Gastroesophageal sphincter (tissue), 4 donors: Measurements from ENCODE around the gene OGFR. TPM values are rescaled to one million over a fixed set of nuclear protein-coding genes. Genes with fewer than 3 reads are reported as not detected.
A peak's percentile ranks its signal among the peaks of the same experiment; 100 is the strongest.

Experiments
- ATAC-seq: fragments of 150-250 bp; one replicate; pipeline ENCODE4 v1.9.1; 2016; ENCODE audit warnings: mild to moderate bottlenecking, moderate library complexity
- H3K27ac ChIP-seq, 4 donors: fragments of 200-600 bp; sonication (generic) in 3 of 4; 1 replicate in 3 of 4; 2 replicates in 1 of 4; pipeline ENCODE4 v1.5.1; 2016 to 2019
- H3K27me3 ChIP-seq: fragments of 200-600 bp; sonication (generic); one replicate; pipeline ENCODE4 v1.5.1; 2019
- H3K36me3 ChIP-seq, 2 donors: fragments of 200-600 bp; sonication (generic); one replicate each; pipeline ENCODE4 v1.5.1; 2019; ENCODE audit warnings: control low read depth in 1 of 2
- H3K4me1 ChIP-seq, 3 donors: fragments of 200-600 bp; sonication (generic); 1 replicate in 2 of 3; 2 replicates in 1 of 3; pipeline ENCODE4 v1.5.1; 2016 to 2019; ENCODE audit warnings: control low read depth in 2 of 3
- H3K4me3 ChIP-seq, 2 donors: fragments of 200-600 bp; sonication (generic); one replicate each; pipeline ENCODE4 v1.5.1; 2019; ENCODE audit warnings: mild to moderate bottlenecking in 1 of 2, moderate library complexity in 1 of 2
- H3K9me3 ChIP-seq, 3 donors: fragments of 200-600 bp; sonication (generic); one replicate each; pipeline ENCODE4 v1.5.1; 2017 to 2019; ENCODE audit warnings: control low read depth in 2 of 3
- EP300 ChIP-seq: sonication (generic); formaldehyde crosslinking; IDR thresholded peaks from one replicate; pipeline ENCODE4 v1.6.1; 2017; ENCODE audit warnings: antibody characterized with exemption, mild to moderate bottlenecking
- POLR2A ChIP-seq, 2 donors: fragments of 450-650 bp; IDR thresholded peaks; one replicate each; pipeline ENCODE4 v1.6.1; 2017; ENCODE audit warnings: antibody characterized with exemption in 2 of 2, mild to moderate bottlenecking in 2 of 2, moderate library complexity in 1 of 2
- POLR2AphosphoS5 ChIP-seq: sonication (generic); formaldehyde crosslinking; IDR thresholded peaks from one replicate; pipeline ENCODE4 v1.6.1; 2017; ENCODE audit warnings: antibody characterized with exemption
- WGBS, 2 donors: methylation state at CpG; one replicate each; pipeline ENCODE4 v1.1.5; 2018; ENCODE audit warnings: low coverage in 1 of 2; 5-methylcytosine and 5-hydroxymethylcytosine counted together
- total RNA-seq, 4 donors: library from RNA; depleted of rRNA; stranded (reverse); fragments of >200 nt; gene quantifications; one replicate each; pipeline ENCODE4 v1.1.0, GENCODE V29; 2016
- TF ChIP-seq, protein P1 (sequence below), 4 experiments: fragments of 200-600 bp in 2 of 4; fragments of 450-650 bp in 2 of 4; sonication (generic) in 1 of 4; IDR thresholded peaks; one replicate each; pipeline ENCODE4 v1.5.1; 2017 to 2019; ENCODE audit warnings: antibody characterized with exemption in 4 of 4, mild to moderate bottlenecking in 2 of 4, moderate library complexity in 2 of 4

Gene OGFR
- total RNA-seq, 4 donors from 2014 or later = 55.1 to 61.0 (median 58.9) TPM

DNA sequence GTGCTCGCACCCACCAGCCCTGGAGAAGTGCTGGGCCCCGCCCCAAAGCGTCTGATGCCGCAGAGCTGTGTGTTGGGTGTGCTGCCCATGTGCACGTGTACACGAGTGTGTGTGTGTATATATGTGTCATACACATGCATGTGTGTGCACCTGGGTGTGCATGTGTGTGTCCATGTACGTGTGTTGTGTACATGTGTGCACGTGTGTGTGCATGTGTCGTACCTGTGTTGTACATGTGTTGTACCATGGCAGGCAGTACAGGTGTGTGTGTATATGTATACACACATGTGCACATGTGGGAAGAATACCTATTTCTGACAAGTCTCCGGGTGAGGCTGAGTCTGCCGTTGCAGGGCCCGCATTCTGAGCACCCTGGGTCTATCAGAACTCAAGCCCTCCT lies 14.6 kb upstream of the OGFR start:
- Histone ChIP-seq H3K9me3 (no peaks in the 10 kb centered on the region), H3K27ac (no peak overlapping the region), H3K4me1 (peaks cover 0 to 28% (median 8%) of the 10 kb centered on the region in 3 donors), H3K27me3 (peaks cover 12% of the 10 kb centered on the region), H3K4me3 (no peak overlapping the region), H3K36me3 (no peaks in the 10 kb centered on the region)
- 88% methylated on average over 6 of the region's 12 CpGs; no CpG with 5 or more reads in 1 of the 2 donors for WGBS, 2 donors
- TF ChIP-seq POLR2AphosphoS5 = no peak
- no peak for TF ChIP-seq EP300
- no peak for TF ChIP-seq POLR2A (IDR thresholded peaks at IDR 0.05)
- TF ChIP-seq, protein P1, sequence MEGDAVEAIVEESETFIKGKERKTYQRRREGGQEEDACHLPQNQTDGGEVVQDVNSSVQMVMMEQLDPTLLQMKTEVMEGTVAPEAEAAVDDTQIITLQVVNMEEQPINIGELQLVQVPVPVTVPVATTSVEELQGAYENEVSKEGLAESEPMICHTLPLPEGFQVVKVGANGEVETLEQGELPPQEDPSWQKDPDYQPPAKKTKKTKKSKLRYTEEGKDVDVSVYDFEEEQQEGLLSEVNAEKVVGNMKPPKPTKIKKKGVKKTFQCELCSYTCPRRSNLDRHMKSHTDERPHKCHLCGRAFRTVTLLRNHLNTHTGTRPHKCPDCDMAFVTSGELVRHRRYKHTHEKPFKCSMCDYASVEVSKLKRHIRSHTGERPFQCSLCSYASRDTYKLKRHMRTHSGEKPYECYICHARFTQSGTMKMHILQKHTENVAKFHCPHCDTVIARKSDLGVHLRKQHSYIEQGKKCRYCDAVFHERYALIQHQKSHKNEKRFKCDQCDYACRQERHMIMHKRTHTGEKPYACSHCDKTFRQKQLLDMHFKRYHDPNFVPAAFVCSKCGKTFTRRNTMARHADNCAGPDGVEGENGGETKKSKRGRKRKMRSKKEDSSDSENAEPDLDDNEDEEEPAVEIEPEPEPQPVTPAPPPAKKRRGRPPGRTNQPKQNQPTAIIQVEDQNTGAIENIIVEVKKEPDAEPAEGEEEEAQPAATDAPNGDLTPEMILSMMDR (IDR thresholded peaks at IDR 0.05) = no peak
- ATAC-seq = no peak

DNA sequence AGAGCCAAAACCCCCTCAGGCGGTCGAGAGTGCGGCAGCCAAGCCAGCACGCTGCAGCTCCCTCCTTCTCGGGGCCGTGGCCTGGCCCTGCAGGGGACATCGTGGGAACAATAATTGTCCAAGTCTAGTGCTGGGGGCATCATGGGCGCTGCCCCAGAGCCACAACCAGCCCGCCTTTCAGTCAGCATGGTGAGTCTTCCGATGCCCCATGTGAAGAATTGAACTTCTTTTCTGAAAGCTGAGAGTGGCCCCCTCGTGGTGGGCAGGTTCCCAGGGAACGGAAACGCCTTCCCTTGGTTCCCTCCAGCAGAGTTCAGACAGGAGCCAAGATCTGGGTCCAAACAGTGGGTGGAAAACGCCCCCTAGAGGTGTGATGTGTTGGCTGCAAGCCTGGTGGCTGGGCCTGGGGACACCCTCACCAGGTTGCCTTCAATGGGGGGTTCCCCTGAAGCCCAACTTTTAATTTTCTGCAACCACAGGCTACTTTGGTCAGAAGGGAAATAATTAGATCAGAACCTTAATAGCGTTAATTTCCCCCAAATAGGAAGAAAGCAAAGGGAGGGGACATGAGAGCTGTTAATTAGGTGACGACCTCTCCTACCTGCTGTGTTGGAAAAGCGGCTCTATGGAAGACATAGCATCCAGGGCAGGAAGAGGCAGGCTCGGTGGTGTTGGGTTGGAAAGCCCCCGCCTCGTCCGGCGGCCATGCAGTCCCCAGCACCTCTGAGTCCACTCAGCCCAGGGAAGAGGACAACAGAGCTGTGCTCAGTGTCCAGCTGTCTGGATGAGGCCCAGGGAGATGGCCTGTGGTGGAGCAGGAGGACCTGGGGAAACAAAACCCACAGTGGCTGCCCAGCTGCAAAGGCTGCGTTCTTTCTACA lies 13.1 kb upstream of the OGFR start:
- Histone ChIP-seq H3K4me1 (peaks cover 0 to 38% (median 8%) of the 10 kb centered on the region in 3 donors), H3K4me3 (no peak overlapping the region), H3K27ac (no peak overlapping the region), H3K9me3 (no peaks in the 10 kb centered on the region), H3K27me3 (peaks cover under 1% of the 10 kb centered on the region), H3K36me3 (no peaks in the 10 kb centered on the region)
- peak; percentile 19 for ATAC-seq
- peak; percentile 71 for TF ChIP-seq POLR2AphosphoS5
- TF ChIP-seq, protein P1 (IDR thresholded peaks at IDR 0.05) = peak in 3 of 4 experiments; percentile 86 to 96 (median 95)
- TF ChIP-seq EP300 = no peak
- 33 to 67% methylated on average over 8 to 14 of the region's 23 CpGs for WGBS, 2 donors

DNA sequence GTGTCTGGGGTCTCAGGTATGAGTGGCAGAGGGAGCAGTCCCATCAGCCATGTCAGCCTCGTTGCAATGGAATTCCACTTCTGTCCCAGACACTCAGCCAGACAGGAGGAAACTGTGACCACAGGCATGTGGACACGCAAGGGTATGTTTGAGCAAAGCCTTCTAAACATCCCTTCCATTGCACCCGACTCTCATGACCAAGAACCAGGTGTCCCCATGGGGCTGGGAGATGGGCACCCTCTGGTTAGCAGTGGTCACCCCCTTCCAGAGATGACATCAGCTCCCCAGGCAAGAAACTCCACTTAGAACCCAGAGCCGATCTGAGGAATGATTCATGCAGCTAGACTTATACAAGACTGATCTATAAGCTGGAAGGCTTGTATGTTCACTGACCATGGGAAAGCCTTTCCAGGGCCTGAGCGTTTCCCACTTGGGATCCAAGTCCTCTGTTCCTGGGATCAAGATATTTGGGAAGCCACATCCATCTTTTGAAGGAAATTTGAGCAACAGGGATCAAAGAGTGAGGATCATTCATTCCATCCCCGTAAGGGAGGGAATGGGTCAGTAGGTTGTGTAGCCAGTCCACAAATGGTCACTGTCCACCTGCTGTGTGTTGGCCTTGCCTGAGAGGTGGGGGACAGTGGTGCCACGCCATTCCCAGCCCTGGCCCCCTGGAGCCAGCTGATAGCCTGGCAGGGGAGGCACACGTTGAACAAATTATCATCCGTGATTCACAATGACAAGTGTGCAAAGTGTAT lies 12.3 kb upstream of the OGFR start:
- Histone ChIP-seq H3K9me3 (no peaks in the 10 kb centered on the region), H3K4me1 (peaks cover 0 to 44% (median 13%) of the 10 kb centered on the region in 3 donors), H3K27me3 (no peaks in the 10 kb centered on the region), H3K4me3 (no peak overlapping the region), H3K36me3 (no peaks in the 10 kb centered on the region), H3K27ac (no peak overlapping the region)
- no peak for ATAC-seq
- TF ChIP-seq POLR2AphosphoS5 (no peak), EP300 (no peak), POLR2A (IDR thresholded peaks at IDR 0.05) (no peak)
- TF ChIP-seq, protein P1 (IDR thresholded peaks at IDR 0.05) = no peak
- WGBS, 2 donors = 20 to 68% methylated on average over 1 to 4 of the region's 9 CpGs

DNA sequence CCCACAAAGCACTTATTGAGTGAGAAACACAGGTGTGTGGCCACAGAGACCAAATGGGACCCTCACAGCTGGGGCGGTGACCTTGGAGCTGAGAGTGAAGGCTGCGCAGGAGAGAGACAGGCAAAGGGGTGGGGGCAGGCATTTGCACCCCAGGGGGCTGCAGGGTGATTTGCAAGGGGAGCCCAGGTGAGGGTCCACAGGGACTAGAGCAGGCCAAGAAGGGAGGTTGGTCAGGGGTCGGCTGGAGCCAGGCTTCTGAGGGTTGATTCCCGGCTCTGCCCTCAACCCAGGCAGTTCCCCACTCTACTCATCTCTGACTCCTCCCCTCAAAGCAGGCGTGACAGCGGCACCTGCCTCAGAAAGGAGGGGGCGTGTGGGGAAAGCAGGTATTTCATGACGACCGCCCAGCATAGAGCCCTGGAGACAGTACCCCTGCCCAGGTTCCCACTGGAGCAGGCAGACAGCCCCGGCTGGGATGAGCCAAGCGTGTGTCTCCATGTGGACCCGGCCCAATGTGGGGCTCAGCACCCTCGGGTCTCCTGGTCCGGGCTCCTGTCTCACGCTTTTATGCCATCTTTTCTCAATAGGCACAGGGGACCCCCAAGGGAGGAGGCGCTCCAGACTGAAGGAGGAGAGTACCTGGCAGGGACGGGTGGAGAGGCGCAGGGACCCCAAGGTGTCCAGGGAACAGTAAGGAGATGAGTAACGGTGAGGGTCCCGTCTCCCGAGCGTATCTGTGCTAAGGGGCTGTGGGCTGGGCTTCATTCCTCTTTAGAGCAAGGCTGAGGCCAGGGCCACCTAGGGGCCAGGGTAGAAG lies 11.5 kb upstream of the OGFR start:
- Histone ChIP-seq H3K27me3 (no peaks in the 10 kb centered on the region), H3K4me1 (peaks cover 0 to 52% (median 15%) of the 10 kb centered on the region in 3 donors), H3K4me3 (peak overlapping the region in 1 of 2 donors; percentile 91), H3K9me3 (no peaks in the 10 kb centered on the region), H3K36me3 (peaks cover 0 to 5% of the 10 kb centered on the region in 2 donors), H3K27ac (peak overlapping the region; percentile 67 to 93 (median 92))
- 89% methylated on average over 8 of the region's 22 CpGs; no CpG with 5 or more reads in 1 of the 2 donors for WGBS, 2 donors
- ATAC-seq = no peak
- TF ChIP-seq POLR2AphosphoS5 = no peak
- TF ChIP-seq, protein P1 (IDR thresholded peaks at IDR 0.05) = no peak
- TF ChIP-seq POLR2A (IDR thresholded peaks at IDR 0.05) = no peak
- no peak for TF ChIP-seq EP300
